Parathyroid adenoma (tissue), 2 donors: ENCODE results near the gene SSX4B.
"Not testable (repeated sequence)": the region's sequence is repeated elsewhere in the genome, so short reads cannot be mapped to it uniquely, and the experiment has no call there.

Experiments used
- H2AFZ ChIP-seq: fragments of 300-600 bp; sonication (generic); one replicate; pipeline ENCODE4 v1.7.0; 2017; ENCODE audit warnings: antibody characterized with exemption, mild to moderate bottlenecking
- H3K27ac ChIP-seq: fragments of 300-600 bp; sonication (generic); one replicate; pipeline ENCODE4 v1.7.0; 2017
- H3K27me3 ChIP-seq: fragments of 300-600 bp; sonication (generic); one replicate; pipeline ENCODE4 v1.7.0; 2017; ENCODE audit warnings: low read length; ENCODE audit not compliant: control insufficient read depth, insufficient read depth
- H3K36me3 ChIP-seq: fragments of 300-600 bp; sonication (generic); one replicate; pipeline ENCODE4 v1.7.0; 2017; ENCODE audit warnings: low read length; ENCODE audit not compliant: control insufficient read depth, insufficient read depth
- H3K4me1 ChIP-seq: fragments of 300-600 bp; sonication (generic); one replicate; pipeline ENCODE4 v1.7.0; 2017; ENCODE audit warnings: control low read depth
- H3K4me2 ChIP-seq: fragments of 300-600 bp; sonication (generic); one replicate; pipeline ENCODE4 v1.7.0; 2017; ENCODE audit warnings: low read length
- H3K4me3 ChIP-seq: fragments of 300-600 bp; sonication (generic); one replicate; pipeline ENCODE4 v1.7.0; 2017; ENCODE audit warnings: low read depth, low read length
- H3K79me2 ChIP-seq: fragments of 300-600 bp; sonication (generic); one replicate; pipeline ENCODE4 v1.7.0; 2017; ENCODE audit warnings: control low read depth
- H3K9ac ChIP-seq: fragments of 300-600 bp; sonication (generic); one replicate; pipeline ENCODE4 v1.7.0; 2017; ENCODE audit warnings: mild to moderate bottlenecking
- H3K9me3 ChIP-seq: fragments of 300-600 bp; sonication (generic); one replicate; pipeline ENCODE4 v1.7.0; 2017; ENCODE audit warnings: low read length; ENCODE audit not compliant: control insufficient read depth
- TF ChIP-seq, protein P1 (sequence below): fragments of 300-600 bp; sonication (generic); IDR thresholded peaks from one replicate; pipeline ENCODE4 v1.7.0; 2017; ENCODE audit warnings: antibody characterized with exemption, mild to moderate bottlenecking
- donor health status: primary hyperparathyroidism.

Gene SSX4B

DNA sequence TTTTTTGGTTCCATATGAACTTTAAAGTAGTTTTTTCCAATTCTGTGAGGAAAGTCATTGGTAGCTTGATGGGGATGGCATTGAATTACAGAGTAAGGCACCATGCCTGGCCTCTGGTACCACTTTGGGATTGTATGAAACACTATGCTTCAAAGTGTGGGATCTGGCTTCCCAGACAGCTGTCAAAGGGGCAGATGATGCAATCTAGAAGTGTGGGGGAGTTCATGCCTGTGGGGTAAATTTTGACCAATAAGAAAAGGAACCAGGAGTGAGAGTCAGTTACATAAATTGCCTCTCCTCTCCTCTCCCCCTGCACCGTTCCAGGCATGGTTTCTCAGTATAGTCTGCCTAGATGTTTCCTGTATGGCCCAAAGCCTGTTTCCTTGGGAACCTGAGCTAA is 13.9 kb downstream of the SSX4B start:
- not testable (repeated sequence) for H3K27ac ChIP-seq, H3K4me2 ChIP-seq, H3K9ac ChIP-seq, H3K4me3 ChIP-seq, H3K79me2 ChIP-seq, H3K36me3 ChIP-seq, H3K9me3 ChIP-seq, H3K4me1 ChIP-seq, H3K27me3 ChIP-seq, H2AFZ ChIP-seq

DNA sequence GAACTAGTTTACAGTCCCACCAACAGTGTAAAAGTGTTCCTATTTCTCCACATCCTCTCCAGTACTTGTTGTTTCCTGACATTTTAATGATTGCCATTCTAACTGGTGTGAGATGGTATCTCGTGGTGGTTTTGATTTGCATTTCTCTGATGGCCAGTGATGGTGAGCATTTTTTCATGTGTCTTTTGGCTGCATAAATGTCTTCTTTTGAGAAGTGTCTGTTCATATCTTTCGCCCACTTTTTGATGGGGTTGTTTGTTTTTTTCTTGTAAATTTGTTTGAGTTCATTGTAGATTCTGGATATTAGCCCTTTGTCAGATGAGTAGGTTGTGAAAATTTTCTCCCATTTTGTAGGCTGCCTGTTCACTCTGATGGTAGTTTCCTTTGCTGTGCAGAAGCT is 14.8 kb downstream of the SSX4B start:
- not testable (repeated sequence) for H3K27me3 ChIP-seq, H3K79me2 ChIP-seq, H3K27ac ChIP-seq, H3K4me3 ChIP-seq, H3K9ac ChIP-seq, H3K9me3 ChIP-seq, H3K4me1 ChIP-seq, H2AFZ ChIP-seq, H3K36me3 ChIP-seq, H3K4me2 ChIP-seq

DNA sequence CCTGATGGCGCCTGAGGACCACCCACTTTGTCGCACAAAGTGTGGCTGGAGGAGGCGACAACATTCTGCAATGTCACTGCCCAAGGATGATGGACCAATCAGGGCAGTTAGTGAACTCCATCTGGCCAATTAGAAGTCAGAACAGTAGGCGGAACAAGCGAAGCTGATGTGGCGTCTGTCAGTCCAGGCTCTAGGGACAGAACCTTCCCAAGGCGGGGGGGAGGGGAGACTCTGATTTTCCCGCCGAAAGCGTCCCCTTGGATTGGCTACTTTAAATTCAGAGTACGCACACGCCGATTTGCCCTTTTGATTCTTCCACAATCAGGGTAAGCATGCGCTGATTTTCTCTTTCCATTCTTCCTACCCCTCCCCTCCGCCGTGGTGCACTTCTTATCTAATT is 28.5 kb downstream of the SSX4B start, which contains the start of gene SSX4:
TSS of gene SSX4 (plus strand) at position 301 of the 400 bp plus-strand sequence. CDS start 515 bp downstream, outside the sequence.
- H3K4me2 ChIP-seq, H3K9ac ChIP-seq, H3K4me3 ChIP-seq, H3K4me1 ChIP-seq, H2AFZ ChIP-seq, H3K36me3 ChIP-seq, H3K27me3 ChIP-seq, H3K27ac ChIP-seq, H3K9me3 ChIP-seq, H3K79me2 ChIP-seq: not testable (repeated sequence)

DNA sequence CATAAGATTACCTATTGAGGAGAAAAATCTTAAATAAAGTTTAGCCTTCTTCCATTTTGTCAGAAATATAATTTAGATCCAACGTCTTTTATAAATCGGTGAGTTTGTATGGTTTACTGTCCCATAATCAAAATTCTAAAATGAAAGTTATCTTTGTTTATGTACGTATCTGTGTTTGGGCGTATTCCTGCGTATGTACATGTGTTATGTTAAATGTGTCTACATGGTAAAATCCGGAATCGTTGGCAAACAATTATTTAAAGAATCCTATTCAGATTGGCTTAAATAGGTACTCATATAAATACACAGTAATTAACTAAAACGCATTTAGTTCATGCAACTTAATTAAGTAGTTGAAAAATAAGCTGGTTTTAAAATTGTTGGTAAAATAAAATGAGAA is 41.4 kb downstream of the SSX4B start:
- H3K4me2 ChIP-seq, H3K79me2 ChIP-seq, H3K9ac ChIP-seq: not testable (repeated sequence)

DNA sequence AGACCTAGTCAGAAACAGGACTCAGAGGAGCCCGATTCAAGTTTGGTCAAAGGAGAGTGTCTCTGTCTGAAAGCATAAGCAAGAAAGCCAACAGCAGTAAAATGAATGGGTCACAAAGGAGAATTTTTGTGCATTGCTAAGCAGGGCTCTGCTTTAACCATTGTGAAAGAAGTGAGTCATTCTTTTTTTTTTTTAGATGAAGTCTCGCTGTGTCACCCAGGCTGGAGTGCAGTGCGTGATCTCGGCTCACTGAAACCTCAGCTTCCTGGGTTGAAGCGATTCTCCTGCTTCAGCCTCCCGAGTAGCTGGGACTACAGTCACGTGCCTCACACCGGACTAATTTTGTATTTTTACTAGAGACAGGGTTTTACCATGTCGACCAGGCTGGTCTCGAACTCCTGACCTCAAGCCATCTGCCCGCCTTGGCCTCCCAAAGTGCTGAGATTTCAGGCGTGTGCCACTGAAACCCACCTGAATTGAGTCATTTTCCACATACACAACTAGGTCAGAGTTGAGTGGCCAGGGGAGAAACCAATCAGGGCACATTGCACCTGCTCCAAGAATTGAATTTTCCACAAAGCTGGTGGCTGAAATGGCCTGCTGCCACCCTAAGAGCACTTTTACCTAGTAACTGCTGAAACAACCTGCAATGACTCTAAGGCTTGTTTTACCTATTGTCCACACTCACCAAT is 43.9 kb downstream of the SSX4B start:
- H3K4me1 ChIP-seq, H3K27ac ChIP-seq, H2AFZ ChIP-seq, H3K36me3 ChIP-seq, H3K4me3 ChIP-seq, H3K79me2 ChIP-seq, H3K27me3 ChIP-seq, H3K9me3 ChIP-seq, H3K4me2 ChIP-seq, H3K9ac ChIP-seq: not testable (repeated sequence)

More for the DNA sequence above, 41.4 kb downstream of the SSX4B start:
- H3K9me3 ChIP-seq, H3K4me1 ChIP-seq, H3K36me3 ChIP-seq, H3K4me3 ChIP-seq, H3K27ac ChIP-seq, H2AFZ ChIP-seq, H3K27me3 ChIP-seq: not testable (repeated sequence)

DNA sequence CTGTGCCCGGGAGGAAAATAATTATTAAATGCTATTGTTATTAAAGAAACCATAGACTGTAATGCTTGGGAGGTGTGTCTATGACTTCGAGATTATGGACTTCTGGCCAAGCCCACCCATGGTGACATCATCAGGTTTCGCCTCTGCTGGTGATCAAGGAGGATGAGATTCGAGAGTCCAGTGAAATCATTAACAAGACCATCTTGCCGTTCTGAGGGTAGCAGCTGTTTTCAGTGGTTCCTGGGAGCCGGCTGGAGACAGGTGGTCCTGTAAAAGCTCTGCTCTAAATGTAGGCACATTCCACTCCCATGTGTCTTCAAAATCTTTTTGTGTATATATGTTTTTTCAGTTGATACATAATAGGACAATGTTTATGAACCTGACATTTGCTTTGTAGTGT is 52.5 kb downstream of the SSX4B start:
- H3K9me3 ChIP-seq, H3K4me3 ChIP-seq, H3K79me2 ChIP-seq, H3K9ac ChIP-seq, H3K36me3 ChIP-seq, H3K4me2 ChIP-seq, H2AFZ ChIP-seq, H3K4me1 ChIP-seq, H3K27me3 ChIP-seq, H3K27ac ChIP-seq: not testable (repeated sequence)

DNA sequence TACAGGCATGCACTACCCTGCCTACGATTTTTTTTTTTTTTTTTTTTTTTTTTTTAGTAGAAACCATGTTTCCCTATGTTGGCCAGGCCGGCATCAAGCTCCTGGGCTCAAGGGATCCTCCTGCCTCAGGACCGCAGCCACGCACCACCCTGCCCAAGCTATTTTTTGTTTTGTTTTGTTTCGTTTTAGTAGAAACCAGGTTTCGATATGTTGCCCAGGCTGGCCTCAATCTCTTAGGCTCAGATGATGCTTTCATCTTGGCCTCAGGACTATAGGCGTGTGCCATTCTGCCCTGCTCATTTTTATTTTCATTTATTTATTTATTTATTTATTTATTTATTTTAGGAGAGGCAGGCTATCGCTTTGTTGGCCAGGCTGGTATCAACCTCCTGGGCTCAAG is 54.1 kb downstream of the SSX4B start:
- H3K9me3 ChIP-seq = no peaks in the 10 kb centered on the region
- TF ChIP-seq, protein P1, sequence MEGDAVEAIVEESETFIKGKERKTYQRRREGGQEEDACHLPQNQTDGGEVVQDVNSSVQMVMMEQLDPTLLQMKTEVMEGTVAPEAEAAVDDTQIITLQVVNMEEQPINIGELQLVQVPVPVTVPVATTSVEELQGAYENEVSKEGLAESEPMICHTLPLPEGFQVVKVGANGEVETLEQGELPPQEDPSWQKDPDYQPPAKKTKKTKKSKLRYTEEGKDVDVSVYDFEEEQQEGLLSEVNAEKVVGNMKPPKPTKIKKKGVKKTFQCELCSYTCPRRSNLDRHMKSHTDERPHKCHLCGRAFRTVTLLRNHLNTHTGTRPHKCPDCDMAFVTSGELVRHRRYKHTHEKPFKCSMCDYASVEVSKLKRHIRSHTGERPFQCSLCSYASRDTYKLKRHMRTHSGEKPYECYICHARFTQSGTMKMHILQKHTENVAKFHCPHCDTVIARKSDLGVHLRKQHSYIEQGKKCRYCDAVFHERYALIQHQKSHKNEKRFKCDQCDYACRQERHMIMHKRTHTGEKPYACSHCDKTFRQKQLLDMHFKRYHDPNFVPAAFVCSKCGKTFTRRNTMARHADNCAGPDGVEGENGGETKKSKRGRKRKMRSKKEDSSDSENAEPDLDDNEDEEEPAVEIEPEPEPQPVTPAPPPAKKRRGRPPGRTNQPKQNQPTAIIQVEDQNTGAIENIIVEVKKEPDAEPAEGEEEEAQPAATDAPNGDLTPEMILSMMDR = no peak
- no peaks in the 10 kb centered on the region for H3K4me1 ChIP-seq
- no peaks in the 10 kb centered on the region for H3K79me2 ChIP-seq
- no peak overlapping the region for H3K27ac ChIP-seq
- H3K27me3 ChIP-seq = no peaks in the 10 kb centered on the region
- no peak overlapping the region for H2AFZ ChIP-seq
- H3K4me3 ChIP-seq = no peak overlapping the region
- no peak overlapping the region for H3K9ac ChIP-seq
- H3K36me3 ChIP-seq = no peaks in the 10 kb centered on the region
- no peak overlapping the region for H3K4me2 ChIP-seq

DNA sequence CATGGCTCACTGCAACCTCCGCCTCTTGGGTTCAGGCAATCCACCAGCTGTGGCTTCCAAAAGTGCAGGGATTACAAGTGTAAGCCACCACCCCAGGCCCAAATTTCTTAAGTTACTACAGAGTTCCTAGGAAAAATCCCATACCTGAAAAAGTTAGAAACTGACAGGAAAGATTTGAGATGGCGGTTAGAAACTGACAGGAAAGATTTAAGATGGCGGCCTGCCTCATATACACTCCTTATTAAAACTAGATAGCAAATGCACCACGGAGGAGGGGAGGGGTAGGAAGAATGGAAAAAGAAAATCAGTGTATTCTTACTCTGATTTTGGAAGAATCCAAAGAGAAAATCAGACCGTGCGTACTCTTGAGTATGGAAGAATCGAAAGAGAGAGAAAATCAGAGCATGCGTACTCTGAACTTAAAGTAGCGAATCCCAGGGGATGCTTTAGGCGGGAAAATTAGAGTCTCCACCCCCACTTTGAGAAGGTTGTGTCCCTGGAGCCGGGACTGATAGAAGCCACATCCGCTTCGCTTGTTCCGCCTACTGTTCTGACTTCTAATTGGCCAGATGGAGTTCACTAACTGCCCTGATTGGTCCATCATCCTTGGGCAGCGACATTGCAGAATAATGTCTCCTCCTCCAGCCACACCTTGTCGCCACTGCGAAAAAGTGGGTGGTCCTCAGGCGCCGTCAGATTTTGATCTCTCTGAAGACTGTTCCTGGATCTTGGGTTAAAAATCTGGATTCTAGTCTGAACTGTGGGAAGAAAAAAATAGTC is 55.3 kb downstream of the SSX4B start, which contains the start of gene SSX3:
TSS of gene SSX3 (minus strand) at position 389 of the 780 bp plus-strand sequence. CDS start 1,454 bp downstream, outside the sequence.
- not testable (repeated sequence) for H2AFZ ChIP-seq, H3K4me1 ChIP-seq, H3K36me3 ChIP-seq, H3K79me2 ChIP-seq, H3K27me3 ChIP-seq, H3K4me2 ChIP-seq, H3K9me3 ChIP-seq, H3K27ac ChIP-seq, H3K4me3 ChIP-seq, H3K9ac ChIP-seq
